GM21390 (cell line): ENCODE data around the gene PPFIA1.

Source experiments
- ATAC-seq: cut with Tn5 transposase; IDR thresholded peaks from one replicate; pipeline ENCODE4 v1.9.1; 2021; ENCODE audit not compliant: unreplicated experiment

Gene PPFIA1

DNA sequence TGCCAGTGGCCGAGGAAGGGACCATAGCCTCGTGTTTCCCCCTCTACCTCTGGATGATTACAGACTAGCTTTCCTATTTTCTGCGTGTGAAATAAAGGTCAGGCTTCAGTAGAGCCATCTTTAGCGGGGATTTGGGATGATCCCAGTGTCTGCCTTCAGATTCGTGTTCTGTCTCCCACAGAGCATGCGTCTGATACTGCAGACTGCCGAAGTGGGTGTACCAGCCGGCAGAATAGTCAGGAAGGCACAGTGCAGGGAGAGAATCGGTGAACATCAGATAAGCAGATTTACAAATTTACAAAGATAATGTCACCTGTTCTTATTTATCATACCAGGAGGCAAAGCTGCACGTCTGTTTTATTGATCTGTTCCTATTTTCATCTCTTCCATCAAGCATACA, 138.9 kb downstream of the PPFIA1 start:
- ATAC-seq: no peak

DNA sequence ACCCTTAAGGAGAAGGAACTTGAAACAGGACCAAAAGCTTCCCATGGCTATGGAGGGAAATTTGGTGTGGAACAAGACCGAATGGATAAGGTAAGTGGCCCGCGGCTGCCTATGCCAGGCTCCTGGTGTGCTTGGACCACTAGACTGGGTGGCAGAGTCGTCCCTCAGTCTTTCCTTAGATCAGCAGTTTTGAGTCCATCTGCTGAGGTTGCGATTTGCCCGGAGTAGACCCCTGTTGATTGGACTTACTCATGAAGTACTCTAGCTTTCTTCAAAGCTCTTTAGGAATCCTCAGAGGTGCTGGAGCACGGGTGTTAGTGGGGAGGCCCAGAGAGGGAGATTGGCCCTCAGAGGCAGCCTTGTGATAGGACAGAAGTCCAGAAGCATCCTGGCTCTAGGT, 139.4 kb downstream of the PPFIA1 start:
- ATAC-seq: no peak

DNA sequence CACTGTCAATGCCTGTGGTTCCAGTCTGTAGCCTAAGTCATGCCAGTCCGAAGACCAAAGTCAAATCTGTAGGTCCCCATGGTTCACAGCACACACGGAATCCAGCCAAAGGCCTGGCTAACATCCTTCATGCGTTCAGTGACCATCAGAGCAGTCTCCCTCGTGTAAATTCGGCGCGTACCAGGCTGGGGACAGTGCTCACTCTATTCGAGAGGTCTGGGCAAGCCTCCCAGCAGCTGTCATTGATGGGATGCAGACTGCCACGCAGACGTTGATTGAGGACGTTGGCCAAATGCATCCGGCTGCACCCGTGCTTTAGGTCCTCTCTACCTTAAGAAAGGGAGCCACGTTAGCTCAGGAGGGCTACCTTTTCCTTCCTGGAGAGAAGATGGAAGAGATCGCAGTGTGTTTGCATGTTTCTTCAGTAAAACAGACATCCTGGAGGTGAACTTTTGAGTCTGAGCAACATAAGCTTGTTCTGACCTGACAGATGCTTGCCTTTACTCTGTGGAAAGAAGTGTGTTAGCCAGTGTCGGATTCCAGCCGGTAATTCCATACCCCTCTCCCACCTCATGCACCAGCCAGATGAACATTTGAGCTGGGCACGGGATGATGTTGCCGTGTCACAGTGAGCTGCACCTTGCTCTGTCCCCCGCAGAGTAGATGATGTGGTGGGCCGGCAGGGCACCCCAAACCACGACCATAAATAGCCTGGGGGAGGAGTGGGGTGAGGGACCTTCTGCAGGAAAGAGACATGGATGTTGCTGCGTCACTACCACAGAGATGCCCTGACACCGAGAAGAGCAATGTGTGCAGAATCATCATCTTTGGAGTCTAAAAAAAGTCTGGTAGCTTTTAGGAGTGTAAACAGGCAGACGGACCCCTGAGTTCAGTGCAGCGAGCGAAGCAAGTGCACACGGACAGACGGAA, 140.1 kb downstream of the PPFIA1 start:
- no peak for ATAC-seq

DNA sequence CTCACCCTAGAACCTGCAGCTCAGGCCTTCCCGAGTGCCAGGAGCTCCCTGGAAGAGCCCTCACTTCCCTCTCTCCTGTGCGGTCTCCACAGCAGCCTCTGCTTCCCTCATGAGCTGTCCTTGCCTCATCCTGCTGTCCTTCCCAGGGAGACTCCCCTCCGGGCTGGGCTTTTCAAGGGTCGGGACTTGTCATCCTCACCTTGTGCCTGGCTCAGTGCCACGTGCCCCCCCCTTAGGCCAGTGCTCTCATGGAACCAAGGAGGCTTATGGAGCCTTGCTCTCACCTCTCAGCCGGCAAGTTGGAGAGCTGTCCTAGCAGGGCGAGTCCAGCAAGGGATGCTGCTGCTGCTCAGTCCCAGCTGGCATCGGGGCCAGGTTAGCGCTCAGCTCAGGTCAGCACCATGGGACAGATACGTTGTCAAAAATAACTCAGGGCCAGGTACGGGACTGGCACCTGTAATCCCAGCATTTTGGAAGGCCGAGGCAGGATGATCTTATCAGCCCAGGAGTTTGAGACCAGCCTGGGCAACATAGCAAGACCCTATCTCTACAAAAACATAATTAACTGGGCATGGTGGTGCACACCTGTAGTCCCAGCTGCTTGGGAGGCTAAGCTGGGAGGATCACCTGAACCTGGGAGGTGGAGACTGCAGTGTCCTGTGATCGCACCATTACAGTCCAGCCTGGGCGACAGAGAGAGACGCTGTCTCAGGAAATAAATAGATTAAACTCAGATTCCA, 141.4 kb downstream of the PPFIA1 start:
- ATAC-seq: no peak

DNA sequence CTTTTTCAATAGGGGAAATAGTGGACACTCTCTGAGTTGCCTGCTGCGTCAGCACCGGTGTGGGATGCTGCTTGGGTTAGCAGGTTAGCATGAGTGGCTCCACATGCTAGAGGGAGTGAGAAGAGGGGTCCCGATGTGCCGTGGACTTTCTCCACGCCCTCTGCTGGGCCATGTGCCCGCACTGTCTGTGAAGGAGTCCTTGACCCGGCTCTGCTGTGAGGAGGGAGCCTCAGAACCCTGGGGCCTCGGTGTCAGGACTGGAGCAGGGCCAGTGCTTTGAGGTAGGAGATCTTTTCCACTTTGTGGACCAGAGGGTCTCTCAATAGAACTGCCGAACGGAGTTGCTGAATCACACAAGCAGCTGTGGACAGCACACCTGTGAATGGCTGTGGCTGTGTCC, 142.7 kb downstream of the PPFIA1 start:
- ATAC-seq: no peak

DNA sequence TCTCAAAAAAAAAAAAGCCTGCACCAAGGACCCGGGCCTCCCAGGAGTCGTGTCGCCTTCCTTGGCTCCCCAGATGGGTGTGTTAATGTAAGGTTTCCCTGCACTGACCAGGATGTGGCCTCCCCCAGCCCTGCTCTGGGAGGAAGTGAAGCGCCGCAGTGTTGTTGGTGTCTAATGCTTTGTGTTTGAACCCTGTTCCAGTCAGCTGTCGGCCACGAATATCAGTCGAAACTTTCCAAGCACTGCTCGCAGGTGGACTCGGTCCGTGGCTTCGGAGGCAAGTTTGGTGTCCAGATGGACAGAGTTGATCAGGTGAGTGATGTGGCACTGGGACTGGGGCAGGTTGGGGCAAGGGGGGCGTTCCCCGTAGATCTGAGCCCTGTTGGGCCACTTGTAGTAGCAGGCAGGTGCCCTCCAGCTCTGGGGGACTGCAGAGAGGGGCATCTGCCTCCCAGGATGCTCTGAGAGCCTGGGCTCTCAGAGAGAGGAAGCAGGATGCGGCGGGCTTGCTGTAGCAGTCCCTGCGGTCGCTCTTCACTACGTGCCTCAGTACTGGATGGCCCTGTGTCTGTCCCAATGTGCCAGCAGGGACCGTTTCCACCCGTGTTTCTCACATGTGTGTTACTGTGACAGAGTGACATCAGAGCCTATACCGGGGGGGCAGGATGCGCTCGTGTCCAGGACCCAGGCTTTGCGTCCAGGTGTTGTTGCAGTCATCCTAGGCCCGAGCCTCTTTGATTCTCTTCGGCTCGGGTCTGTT, 144.0 kb downstream of the PPFIA1 start:
- ATAC-seq: no peak

DNA sequence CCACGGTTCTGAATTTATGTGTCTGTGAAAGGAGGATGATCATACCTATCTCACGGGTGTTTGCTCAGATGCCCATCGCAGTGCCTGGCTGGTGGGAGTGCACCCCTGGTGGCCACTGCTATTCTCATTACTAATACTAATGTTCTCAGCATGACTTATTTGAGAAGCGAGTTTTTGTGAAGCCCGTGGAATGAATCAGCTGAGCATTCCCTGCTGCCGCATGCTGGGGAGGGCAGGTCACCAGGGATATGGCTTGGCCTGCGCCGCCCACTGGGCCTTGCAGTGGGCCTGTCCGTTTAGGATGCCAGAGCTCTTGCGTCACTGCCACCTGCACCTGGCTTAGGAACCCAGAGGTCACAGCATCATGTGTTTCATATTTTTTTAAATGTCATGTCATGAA, 144.7 kb downstream of the PPFIA1 start:
- no peak for ATAC-seq

DNA sequence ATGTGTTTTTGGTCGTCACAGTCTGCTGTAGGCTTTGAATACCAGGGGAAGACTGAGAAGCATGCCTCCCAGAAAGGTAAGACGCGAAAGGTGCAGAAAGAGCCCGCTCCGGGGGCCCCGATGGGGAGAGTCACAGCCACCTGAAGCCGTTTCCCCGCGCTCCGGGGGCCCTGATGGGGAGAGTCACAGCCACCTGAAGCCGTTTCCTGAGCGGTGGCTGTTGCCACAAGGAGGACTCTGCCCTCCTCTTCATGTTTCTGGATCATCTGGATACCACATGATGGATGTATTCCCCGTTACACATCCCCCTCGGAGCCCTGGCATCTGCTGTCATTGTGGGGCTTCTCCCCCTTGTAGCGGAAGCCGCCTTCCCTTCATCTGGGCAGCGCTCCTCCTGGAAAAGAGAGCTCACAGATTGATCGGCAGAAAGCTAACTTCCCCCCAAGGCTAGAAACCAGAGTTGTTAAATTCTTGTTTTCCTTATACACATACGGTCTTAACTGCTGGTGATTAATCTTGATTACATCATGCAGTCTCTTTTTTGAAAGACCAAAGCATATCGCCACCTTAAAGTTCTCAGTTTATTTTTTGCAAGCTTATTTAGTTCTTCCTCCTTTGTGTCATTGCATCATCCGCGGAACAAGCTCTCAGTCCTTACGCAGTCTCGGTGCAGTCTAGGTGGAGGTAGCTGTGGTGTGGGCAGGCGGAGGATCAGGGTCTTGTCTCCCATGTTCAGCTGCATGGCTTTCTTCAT, 145.3 kb downstream of the PPFIA1 start:
- no peak for ATAC-seq

DNA sequence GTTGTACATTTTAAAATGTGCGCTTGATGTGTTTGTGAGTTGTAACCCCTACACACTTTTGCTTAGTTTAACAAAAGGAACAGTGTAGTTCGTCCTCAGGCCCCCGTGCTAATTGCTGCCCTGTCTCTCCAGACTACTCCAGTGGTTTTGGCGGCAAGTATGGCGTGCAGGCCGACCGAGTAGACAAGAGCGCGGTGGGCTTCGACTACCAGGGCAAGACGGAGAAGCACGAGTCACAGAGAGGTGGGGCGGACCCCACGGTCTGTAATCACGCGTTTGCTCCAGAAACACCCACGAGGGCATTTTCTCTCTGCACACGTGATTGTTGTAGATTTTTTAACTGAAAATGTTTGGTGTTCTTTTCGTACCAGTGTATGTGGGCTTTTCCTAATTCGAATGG, 146.4 kb downstream of the PPFIA1 start:
- no peak for ATAC-seq

DNA sequence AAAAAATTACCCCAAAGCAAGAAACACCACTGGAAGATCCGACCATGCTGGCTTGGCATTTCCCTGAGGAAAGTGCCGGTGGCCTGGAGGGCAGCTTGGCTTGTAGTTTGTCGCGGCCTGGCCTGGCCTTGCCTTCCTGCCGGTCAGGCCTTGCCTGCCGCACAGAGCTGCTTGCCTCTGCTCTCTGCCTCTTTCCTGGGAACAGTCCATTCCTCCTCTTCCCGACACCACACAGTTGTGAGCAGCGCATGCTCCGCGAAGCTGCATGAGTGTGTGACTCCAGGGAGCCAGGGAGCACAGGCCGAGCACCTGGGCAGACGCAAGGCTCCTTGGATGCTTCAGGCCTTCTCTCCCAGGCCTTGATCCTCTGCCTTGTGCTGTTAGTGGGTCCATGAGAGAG, 147.6 kb downstream of the PPFIA1 start:
- ATAC-seq: no peak

DNA sequence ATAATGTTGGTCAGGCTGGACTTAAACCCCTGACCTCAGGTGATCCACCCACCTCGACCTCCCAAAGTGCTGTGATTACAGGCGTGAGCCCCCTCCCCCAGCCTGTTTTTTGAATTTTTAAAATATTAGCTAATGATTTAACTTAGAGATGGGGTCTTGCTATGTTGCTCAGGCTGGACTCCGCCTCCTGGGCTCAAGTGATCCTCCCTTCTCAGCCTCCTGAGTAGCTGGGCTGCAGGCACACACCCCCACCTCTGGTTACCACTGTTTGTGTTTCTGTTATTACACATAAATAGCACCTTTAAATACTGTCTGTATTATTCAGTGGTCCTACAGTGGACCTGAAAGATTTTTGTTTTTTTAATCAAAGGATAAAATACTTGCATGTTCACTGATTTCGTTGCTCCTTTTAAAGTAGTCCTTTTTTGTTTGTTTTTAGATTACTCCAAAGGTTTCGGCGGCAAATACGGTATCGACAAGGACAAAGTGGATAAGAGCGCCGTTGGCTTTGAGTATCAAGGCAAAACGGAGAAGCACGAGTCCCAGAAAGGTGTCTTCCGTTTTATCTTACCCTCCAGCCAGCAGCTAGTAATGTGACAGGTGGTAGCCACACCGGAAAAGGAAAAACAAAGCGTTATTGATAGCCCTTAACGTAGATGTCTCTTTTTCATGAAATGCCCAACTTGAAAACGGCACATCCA, 149.0 kb downstream of the PPFIA1 start:
- ATAC-seq: no peak

DNA sequence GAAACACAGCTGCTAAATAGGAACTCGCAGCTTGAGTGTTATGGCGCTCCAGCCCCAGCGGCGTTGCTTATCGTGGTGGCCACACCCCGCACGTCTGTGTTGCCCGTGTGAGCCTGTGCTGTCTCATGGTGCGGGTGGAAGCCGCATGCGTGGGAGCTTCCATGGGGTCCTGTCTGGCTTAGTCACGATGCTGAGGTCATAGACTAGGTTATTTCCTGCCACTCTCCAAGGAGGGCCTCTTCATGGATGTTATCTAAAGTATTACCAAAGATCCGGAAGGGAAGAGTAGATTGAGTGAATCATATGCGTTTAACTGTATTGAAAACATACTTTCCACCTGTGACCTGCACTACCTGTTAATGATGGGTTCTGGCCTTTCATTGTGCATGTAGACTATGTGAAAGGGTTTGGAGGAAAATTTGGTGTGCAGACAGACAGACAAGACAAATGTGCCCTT, 149.5 kb downstream of the PPFIA1 start:
- ATAC-seq: no peak

DNA sequence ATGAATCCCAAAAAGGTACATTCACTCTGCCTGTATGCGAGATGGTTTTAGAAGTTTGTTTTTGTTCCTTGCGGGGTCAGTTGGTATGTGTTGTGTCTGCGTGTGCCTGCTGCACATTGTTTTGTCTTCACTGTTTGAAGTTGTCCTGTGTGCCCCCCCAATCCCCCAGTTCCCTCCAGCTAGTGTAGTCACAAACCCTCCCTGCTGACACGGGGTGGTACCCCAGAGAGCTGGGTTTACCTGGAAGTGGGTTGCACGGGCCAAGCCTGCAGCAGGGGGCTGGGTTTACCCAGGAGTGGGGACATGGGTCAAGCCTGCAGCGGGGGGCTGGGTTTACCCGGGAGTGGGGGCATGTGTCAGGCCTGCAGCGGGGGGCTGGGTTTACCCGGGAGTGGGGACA, 150.0 kb downstream of the PPFIA1 start:
- no peak for ATAC-seq

DNA sequence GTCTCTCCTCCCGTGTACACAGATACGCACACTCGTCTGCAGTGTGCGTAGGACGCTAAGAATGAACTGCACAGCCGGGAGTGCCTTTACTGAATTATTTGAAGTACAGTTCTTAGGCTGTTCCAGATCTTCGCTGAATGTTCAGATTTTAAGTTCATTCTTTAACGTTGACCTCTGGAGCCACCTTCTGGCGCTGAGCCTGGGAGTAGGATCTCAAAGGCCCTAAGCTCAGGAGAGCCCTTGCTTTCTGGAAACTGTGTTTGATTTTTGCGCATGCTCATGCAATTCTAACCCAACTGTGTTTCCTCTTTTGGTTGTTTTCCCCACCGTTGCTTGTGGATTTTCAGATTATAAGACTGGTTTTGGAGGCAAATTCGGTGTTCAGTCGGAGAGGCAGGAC, 150.6 kb downstream of the PPFIA1 start:
- ATAC-seq: no peak

DNA sequence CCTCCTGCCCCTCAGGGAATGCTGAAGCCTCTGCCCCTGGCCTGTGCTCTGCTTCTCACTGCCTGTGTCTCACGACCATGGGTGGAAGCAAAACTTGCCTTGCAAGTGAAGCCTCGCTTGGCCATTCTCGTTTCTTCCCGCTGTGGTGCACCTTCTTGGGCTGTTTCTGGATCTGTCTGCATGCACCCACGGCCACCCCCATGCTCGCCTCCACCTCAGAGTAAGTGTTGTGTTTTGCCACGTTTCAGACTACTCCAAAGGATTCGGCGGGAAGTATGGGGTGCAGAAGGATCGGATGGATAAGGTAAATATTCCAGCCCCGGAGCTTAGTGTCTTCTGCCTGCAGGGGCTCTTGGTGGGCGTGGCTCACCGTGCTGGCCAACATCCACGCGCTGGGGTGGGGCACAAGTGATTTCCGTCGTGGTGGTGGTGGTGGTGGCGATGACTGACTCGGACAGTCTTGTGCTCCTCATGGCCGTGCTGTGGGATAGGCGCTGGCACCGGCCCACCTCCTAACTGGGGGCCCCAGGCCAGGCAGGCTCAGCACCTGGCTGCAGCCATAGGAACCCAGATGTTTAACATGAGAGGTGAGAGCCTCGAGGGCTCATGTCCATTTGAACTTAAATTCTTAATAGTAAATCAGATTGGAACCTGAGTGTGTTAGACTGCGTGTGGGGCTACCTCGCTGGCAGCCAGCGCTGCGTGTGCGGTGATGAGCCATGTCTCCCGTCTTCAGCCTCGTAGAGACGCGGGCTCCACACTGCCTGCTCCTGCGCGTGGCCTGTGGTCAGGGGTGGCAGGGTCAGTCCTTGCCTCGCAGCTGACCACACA, 152.4 kb downstream of the PPFIA1 start:
- ATAC-seq: no peak

DNA sequence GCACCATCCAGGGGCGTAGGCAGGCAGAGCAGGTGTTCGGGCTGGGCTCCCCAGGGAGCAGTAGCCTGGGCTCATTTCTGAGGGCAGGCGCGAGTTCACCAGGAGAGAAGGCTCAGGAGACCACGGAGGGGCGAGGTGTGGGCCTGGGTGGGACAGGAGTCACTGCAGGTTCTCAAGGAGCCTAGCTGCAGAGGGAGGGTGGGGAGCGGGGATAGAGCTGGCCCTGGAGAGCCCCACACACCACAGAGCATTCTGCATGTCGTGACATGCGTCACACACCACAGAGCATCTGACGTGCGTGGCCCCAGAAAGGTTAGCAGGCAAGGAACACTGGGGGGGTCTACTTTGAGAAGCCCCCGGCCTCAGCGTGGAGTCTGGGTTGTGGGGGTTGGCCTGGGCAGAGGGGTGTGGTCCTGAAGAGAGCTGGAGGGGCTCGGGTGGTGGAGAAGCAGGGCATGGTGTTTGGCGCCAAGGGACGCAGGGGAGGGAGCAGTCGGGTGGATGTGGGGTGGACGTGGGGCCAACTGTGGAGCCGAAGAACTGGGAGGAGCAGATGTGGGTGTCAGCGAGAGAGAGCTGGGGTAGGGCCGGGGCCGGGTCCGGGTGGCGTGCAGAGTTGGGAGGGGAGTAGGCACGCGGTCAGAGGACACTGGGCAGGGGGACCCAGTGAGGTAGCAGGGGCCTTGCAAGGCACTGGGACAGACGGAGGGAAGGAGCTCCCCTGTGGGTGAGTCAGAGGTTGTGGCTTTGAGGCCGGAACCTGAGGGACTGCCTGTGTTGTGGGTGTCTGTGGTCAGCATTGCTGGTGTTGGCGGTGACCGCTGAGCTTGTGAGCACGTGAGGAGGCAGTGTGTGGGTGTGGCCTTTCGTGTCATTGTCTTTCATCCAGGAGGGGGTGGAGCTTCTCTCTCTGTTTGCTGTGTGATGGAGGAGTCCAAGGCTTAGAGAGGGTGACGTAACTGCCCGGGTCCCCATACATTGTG, 153.3 kb downstream of the PPFIA1 start:
- no peak for ATAC-seq

DNA sequence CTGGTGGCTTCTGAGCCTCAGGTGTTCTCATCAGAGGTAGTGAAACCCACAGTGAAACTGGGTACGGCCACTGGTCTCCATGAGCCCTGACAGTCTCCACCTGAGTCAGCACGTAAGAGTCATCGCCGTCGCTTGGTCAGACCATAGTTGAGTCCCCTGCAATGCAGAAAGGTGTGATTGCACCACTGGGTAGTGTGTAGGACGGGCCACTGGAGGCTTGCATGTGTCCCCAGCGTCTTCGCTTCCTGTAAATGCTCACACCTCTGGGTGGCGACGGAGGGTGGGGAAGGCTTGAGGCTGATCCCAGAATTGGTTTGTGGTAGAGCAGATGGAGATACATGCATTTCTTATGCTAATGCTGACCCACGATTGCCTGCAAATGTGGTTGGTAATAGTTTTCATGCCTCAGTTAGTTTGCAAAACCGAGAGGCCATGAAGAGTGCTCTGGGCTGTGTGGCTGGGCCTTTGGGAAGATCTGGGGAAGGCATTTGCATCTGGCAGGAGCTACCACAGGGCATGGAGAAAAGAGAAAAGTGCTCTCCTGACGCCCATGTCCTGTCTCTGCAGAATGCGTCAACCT, 154.4 kb downstream of the PPFIA1 start:
- no peak for ATAC-seq

DNA sequence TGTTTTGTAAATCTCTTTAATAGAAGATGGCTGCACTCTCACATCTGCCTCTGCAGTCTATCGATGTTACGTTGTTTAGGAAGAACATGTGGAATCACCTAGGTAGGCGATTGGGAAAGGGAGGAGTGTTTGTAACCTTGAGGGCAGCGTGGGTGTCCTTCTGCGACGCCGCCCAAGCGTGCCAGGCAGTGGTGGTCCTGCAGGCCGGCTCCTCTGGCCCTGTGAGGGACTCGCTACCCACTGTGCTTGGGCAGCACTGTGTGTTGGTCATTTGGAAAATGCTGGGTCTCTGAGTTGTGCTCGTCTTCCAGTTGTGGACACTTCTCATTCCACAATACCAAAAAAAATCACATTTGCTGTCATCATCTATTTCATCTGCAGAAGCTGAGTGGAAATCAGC, 156.9 kb downstream of the PPFIA1 start:
- no peak for ATAC-seq
